ENCODE data around the gene EFS.
A peak's percentile ranks its signal among the peaks of the same experiment; 100 is the strongest.

Gene EFS

DNA sequence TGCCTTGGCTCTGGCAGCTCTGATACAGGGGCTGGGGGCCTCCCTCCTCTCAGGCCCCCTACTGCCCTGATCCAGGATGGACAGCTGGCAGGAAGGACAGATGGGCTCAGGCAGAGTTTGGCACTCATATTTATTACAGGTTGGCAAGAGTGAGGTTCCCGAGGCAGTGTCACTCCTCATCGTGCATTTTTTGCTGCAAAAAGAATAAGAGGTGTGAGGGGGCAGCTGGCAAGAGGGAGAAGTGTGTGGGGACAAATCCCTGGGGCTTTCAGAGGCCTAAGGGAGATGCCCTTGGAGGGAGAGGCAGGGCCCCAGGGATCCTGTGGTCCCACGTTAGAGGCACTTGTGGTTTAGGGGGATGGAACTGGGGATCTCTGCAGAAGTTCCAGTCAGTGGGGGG lies 16.9 kb upstream of the EFS start:
- no peak for DNase-seq
- in situ Hi-C loops (cut with MboI; ENCODE audit: low pct_unique_long_range_greater_than_20kb, low sequenced_read_pairs), result no loop called here

- in situ Hi-C loops (cut with MboI; ENCODE audit: low pct_unique_long_range_greater_than_20kb, low sequenced_read_pairs), result no loop called here
- no peak for DNase-seq
These were observed 16.0 kb upstream of the EFS start for GRCh38 chr14:23380976-23381375.

GRCh38 chr14:23380197-23380914 lies 15.4 kb upstream of the EFS start:
- in situ Hi-C loops (cut with MboI; ENCODE audit: low pct_unique_long_range_greater_than_20kb, low sequenced_read_pairs), result no loop called here
- no peak for DNase-seq

DNA sequence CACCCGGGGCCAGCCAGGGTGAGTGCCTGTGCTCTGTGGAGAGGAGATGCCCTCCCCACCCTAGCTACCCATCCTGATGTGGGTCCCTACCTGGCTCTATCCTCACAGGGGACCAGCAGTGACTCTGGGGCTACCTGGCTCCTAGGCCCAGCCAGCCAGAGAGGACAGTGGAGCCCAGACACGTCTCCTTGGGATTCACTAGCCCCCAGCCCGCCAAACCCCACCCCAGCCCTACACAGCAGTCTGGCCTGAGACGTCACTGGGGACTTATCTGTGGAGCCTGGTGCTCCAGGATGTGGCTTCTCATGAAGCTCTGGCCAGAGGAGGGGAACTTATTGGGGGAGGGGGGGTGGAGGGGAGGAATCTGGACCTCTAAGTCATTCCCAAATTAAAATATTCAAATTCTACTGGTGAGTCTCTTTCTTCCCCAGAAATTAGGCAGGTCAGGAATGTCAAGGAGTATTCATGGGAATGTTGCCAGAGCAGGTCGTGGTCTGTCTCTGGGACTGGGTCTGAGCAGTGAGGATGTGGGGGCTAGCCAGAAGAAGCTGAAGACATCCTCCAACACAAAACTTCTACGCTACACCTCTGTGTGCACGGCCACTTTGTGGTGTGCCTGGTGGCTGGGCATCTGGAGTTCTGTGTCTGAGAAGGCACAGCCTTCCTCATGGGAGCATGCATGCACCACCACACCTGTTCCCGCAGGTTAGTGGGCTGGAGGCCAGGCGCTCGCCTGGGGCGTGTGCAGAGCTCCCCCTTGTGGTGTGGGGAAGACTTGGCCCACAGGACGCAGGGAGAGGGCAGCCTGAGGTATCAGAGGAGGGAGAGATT lies 14.6 kb upstream of the EFS start:
- peak; percentile 51 for DNase-seq
- in situ Hi-C loops (cut with MboI; ENCODE audit: low pct_unique_long_range_greater_than_20kb, low sequenced_read_pairs), result no loop called here

DNA sequence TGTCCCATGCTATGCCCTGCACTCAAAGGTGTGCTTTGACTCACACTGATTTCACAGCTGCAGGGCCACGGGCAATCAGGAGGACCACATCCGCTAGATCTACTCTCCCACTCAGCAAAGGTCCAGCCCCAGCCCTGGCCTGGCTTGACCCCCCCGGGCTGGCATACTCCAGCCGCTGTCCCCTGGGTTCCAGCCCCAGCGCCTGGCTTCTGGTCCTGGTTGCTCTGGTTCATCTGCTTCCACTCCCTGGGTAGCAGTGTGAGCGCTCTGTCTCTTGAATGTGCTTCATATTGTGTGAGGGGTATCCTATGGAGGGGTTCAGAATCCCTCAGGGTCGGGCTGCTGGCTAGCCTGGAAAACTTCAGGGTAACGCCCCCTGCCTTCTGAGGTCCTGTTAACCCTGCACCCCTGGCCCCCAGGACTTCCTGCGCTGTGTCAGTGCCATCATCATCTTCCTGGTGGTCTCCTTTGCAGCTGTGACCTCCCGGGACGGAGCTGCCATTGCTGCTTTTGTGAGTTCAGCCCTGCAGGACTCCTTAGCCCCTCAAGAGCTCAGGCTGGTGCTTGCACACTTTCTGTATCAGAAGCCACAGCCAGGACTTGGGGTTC lies 13.7 kb upstream of the EFS start:
- in situ Hi-C loops (cut with MboI; ENCODE audit: low pct_unique_long_range_greater_than_20kb, low sequenced_read_pairs), result no loop called here

GRCh38 chr14:23377573-23378563 lies 12.9 kb upstream of the EFS start:
- no peak for DNase-seq
- in situ Hi-C loops (cut with MboI; ENCODE audit: low pct_unique_long_range_greater_than_20kb, low sequenced_read_pairs), result no loop called here

More for the DNA sequence above, 13.7 kb upstream of the EFS start:
- DNase-seq, result no peak

- in situ Hi-C loops (cut with MboI; ENCODE audit: low pct_unique_long_range_greater_than_20kb, low sequenced_read_pairs), result no loop called here
- no peak for DNase-seq
These were observed 12.2 kb upstream of the EFS start for GRCh38 chr14:23377198-23377550.

GRCh38 chr14:23376482-23377197 lies 11.7 kb upstream of the EFS start, which contains the start of gene CMTM5:
CMTM5 (plus strand) TSS chr14:23377046; CDS start chr14:23377252, 206 bp downstream.
- in situ Hi-C loops (cut with MboI; ENCODE audit: low pct_unique_long_range_greater_than_20kb, low sequenced_read_pairs), result no loop called here
- peak; percentile 4 for DNase-seq

- in situ Hi-C loops (cut with MboI; ENCODE audit: low pct_unique_long_range_greater_than_20kb, low sequenced_read_pairs), result no loop called here
- no peak for DNase-seq
These were observed 10.7 kb upstream of the EFS start for GRCh38 chr14:23375527-23376251.

DNA sequence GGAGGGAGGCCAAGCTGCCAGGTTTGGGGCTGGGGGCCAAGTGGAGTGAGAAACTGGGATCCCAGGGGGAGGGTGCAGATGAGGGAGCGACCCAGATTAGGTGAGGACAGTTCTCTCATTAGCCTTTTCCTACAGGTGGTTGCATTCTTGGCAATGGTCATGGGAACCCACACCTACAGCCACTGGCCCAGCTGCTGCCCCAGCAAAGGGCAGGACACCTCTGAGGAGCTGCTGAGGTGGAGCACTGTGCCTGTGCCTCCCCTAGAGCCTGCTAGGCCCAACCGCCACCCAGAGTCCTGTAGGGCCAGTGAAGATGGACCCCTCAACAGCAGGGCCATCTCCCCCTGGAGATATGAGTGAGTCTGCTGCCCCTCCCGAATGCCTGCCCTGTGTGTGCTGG lies 8.1 kb upstream of the EFS start:
- DNase-seq, result no peak
- in situ Hi-C loops (cut with MboI; ENCODE audit: low pct_unique_long_range_greater_than_20kb, low sequenced_read_pairs), result no loop called here

DNA sequence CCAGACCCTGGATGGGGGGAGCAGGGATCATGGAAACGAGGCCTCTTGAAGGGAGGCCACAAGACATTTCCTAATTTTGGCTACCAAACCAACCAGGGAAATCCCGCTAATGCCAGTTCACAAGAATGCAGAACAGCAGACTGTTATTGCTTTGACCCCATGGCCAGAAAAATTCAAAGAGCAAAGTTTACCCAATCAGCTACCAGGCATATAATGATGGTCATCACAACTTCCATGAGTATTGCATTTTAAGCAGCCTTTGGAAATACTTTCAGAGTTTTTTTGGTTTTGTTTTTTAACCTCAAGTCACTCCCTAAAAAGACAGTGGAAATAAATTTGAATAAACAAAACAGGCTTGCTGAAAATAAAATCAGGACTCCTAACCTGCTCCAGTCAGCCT lies 7.5 kb upstream of the EFS start, which contains the start of gene IL25:
Gene IL25, plus strand, starts transcription at position 301 of the 400 bp plus-strand sequence.
- in situ Hi-C loops (cut with MboI; ENCODE audit: low pct_unique_long_range_greater_than_20kb, low sequenced_read_pairs), result no loop called here
- no peak for DNase-seq

DNA sequence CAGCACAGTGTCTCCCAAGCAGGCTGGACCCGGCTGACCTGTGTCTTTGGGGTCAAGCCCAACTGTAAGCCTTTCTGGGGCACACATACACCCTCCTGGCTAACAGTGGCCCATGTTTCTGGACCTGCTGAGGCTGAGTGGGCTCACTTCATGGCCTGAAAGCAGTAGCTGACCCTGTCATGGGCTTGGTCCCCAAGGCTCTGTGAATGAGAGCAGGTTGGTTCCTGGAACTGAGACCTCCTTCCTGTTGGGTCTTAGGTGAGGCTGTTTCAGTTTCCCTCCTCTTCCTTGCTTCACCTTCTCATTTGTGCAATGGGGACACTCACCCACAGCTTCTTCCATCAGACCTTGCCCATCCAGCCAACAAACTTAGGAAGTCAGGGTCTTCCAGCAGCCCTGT lies 6.9 kb upstream of the EFS start:
- no peak for DNase-seq
- in situ Hi-C loops (cut with MboI; ENCODE audit: low pct_unique_long_range_greater_than_20kb, low sequenced_read_pairs), result no loop called here

GRCh38 chr14:23370221-23370620 lies 5.2 kb upstream of the EFS start:
- DNase-seq, result no peak
- in situ Hi-C loops (cut with MboI; ENCODE audit: low pct_unique_long_range_greater_than_20kb, low sequenced_read_pairs), result no loop called here

DNA sequence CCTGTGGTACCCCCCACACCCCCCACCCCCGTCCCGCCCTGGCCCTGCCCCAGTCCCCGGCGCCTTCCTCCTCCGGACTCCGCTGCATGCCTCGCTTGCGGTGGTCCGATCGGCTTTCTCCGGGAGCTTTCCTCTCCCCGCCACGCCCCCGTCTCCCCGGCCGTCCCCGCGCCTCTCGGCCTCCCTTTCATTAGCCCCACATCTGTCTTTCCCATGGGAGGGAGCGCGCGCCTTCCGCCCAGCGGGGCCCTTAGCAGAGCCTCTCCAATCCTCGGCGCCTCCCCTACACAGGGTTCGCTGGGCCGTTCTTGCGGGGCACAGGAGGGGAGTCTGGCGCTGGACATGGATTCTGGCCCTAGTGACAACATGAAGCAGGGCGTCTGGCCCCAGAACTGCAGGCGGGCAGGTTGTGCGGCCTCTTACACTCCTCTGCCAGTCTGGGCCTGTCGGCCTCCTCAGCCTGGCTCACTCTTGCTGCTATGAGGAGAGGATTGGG lies 1.5 kb upstream of the EFS start:
- DNase-seq, result no peak

DNA sequence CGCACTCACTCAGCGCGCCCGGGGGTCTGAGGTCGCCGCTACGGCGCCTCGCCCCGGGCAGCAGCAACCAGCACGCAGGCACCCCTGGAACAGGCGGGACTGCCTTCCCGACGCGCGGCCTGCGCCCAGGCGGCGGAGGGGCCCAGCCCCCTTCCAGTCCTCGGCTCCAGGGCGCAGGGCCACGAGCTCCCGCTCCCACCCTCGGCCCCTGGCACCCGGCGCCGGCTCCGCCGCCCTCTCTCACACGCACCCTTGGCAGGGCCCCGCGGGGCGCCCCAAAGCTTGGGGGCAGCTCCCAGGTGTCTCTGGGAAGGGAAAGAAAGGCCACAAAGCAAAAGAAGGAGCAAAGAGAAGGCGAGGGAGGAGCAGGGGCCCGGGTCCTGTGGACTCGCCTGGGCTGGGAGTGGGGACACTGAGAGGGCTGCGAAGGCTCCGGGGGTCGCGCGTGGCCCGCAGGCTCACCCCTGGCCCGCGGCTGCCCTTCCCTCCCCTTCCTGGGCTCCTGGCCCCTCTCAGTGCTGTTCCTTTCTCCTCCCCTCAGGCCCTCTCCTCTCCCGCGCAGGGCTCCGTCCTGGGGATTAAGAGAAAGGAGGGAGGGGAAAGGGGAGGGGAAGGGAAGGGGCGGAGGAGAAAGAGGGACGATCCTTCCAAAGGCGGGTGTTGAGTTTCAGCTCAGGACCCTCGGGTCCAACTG lies 907 bp upstream of the EFS start:
- DNase-seq, result no peak
- in situ Hi-C loops (cut with MboI; ENCODE audit: low pct_unique_long_range_greater_than_20kb, low sequenced_read_pairs), result no loop called here

More for the DNA sequence above, 1.5 kb upstream of the EFS start:
- in situ Hi-C loops (cut with MboI; ENCODE audit: low pct_unique_long_range_greater_than_20kb, low sequenced_read_pairs), result no loop called here

- DNase-seq, result no peak
- in situ Hi-C loops (cut with MboI; ENCODE audit: low pct_unique_long_range_greater_than_20kb, low sequenced_read_pairs), result no loop called here
These were observed 572 bp downstream of the EFS start for GRCh38 chr14:23364164-23365035.
